Ovary (tissue), 3 donors: Measurements from ENCODE around the gene DENND2A.

Experiments used
- CTCF ChIP-seq, 3 donors: fragments of 450-650 bp in 2 of 3; fragments of 200-600 bp in 1 of 3; IDR thresholded peaks; one replicate each; pipeline versions ENCODE4 v1.5.1 to v1.8.0; 2016 to 2022; ENCODE audit warnings: antibody characterized with exemption in 3 of 3, mild to moderate bottlenecking in 1 of 3
- POLR2A ChIP-seq: fragments of 450-650 bp; IDR thresholded peaks from one replicate; pipeline ENCODE4 v1.6.1; 2017; ENCODE audit warnings: antibody characterized with exemption, mild to moderate bottlenecking, moderate library complexity
- donor health status: DM: no; HTN: no; CAD: no.

GRCh38 chr7:140639366-140640053 lies 1.1 kb downstream of the DENND2A start:
- TF ChIP-seq CTCF (IDR thresholded peaks at IDR 0.05) (no peak), POLR2A (no peak)
